ENCODE results near the gene SLC10A6.

The SLC10A6 gene, protein sequence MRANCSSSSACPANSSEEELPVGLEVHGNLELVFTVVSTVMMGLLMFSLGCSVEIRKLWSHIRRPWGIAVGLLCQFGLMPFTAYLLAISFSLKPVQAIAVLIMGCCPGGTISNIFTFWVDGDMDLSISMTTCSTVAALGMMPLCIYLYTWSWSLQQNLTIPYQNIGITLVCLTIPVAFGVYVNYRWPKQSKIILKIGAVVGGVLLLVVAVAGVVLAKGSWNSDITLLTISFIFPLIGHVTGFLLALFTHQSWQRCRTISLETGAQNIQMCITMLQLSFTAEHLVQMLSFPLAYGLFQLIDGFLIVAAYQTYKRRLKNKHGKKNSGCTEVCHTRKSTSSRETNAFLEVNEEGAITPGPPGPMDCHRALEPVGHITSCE

DNA sequence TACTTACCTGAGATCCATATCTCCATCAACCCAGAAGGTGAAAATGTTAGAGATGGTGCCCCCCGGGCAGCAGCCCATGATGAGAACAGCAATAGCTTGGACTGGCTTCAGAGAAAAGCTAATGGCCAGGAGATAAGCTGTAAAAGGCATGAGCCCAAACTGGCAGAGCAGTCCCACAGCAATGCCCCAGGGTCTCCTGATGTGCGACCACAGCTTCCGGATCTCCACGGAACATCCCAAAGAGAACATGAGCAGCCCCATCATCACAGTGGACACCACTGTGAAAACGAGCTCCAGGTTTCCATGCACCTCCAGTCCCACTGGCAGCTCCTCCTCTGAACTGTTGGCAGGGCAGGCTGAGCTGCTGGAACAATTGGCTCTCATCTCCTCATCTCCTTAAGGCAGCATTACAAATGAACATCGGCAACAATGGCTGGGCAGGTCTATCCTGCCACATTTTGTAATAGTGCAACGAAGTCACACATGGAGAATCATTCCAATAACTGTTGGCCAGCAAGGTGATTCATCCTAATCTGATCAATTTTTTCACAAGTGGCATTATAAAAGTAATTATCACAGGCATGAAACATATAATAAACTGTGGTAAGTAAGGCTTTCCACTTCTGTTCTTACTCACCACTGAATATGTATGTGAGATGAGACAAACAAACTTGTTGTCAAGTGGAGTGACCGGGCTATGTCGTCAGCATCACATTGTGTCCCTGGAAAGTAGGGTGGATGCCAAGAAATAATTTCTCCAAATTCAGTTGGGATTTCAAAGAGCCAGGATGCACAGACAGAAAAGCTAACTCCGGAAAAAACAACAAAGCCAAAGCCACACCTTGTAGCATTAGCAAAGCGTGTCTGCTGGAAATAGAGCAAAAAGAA, at the start of gene SLC10A6:
SLC10A6 (minus strand) TSS at position 653 of the 888 bp plus-strand sequence; CDS start at position 384, 269 bp downstream.
- Mint-ChIP-seq H3K4me1 (peaks cover 5% of the 10 kb centered on the region), H3K4me3 (no peak within 1 kb of the TSS), H3K27ac (no peak within 1 kb of the TSS), H3K27me3 (ENCODE audit: low read depth) (no peaks in the 10 kb centered on the region), H3K36me3 (ENCODE audit: low read depth) (no peaks in the 10 kb centered on the region), H3K9me3 (no peaks in the 10 kb centered on the region)
- TF ChIP-seq, protein P1, sequence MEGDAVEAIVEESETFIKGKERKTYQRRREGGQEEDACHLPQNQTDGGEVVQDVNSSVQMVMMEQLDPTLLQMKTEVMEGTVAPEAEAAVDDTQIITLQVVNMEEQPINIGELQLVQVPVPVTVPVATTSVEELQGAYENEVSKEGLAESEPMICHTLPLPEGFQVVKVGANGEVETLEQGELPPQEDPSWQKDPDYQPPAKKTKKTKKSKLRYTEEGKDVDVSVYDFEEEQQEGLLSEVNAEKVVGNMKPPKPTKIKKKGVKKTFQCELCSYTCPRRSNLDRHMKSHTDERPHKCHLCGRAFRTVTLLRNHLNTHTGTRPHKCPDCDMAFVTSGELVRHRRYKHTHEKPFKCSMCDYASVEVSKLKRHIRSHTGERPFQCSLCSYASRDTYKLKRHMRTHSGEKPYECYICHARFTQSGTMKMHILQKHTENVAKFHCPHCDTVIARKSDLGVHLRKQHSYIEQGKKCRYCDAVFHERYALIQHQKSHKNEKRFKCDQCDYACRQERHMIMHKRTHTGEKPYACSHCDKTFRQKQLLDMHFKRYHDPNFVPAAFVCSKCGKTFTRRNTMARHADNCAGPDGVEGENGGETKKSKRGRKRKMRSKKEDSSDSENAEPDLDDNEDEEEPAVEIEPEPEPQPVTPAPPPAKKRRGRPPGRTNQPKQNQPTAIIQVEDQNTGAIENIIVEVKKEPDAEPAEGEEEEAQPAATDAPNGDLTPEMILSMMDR (IDR thresholded peaks at IDR 0.05; ENCODE audit: unreplicated experiment in 3 of 3) = no peak

DNA sequence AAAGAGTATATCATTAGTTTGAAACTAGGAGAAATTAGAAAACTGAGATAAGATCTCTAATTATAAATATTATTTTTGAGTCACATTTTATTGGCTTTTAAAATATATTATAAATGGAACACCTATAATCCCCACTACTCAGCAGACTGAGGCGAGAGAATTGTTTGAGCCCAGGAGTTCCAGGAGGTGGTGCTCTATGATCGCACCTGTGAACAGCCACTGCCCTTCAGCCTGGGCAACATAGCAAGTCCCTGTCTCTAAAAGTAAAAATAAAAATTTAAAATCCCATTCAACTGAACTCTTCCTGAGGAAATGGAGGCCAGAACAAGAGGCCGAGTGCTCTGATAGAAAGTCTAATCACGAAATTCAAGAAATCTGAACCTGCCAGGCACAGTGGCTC, 49.4 kb upstream of the SLC10A6 start:
- TF ChIP-seq, protein P1 (IDR thresholded peaks at IDR 0.05; ENCODE audit: unreplicated experiment in 3 of 3) = peak in 1 of 3 experiments; percentile 37
- no peaks in the 10 kb centered on the region for H3K27me3 Mint-ChIP-seq (ENCODE audit: low read depth)
- no peaks in the 10 kb centered on the region for H3K4me1 Mint-ChIP-seq
- no peak overlapping the region for H3K4me3 Mint-ChIP-seq
- no peaks in the 10 kb centered on the region for H3K9me3 Mint-ChIP-seq
- H3K27ac Mint-ChIP-seq = no peak overlapping the region
- no peaks in the 10 kb centered on the region for H3K36me3 Mint-ChIP-seq (ENCODE audit: low read depth)

DNA sequence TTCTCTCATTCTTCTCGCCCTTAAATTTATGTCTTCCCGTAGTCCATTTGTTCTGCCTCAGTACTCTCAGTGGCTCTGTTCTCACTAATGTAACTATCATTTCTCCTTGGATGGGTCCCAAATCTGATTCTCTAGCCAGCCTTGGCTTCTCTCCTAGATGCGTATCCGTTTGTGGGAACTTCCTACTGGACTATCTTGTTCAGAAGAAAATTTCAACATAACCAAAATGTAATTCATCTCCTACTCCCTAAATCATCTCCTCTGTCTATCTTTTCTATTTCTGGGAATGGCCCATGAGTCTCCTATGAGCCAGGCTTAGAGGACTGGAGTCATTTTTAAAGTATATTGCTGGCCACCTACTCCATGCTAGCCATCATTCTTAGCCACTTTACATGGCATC, 47.4 kb upstream of the SLC10A6 start:
- H3K4me1 Mint-ChIP-seq = peaks cover 6% of the 10 kb centered on the region
- no peak overlapping the region for H3K27ac Mint-ChIP-seq
- TF ChIP-seq, protein P1 (IDR thresholded peaks at IDR 0.05; ENCODE audit: unreplicated experiment in 3 of 3) = no peak
- H3K27me3 Mint-ChIP-seq (ENCODE audit: low read depth) = no peaks in the 10 kb centered on the region
- no peak overlapping the region for H3K4me3 Mint-ChIP-seq
- no peaks in the 10 kb centered on the region for H3K9me3 Mint-ChIP-seq
- H3K36me3 Mint-ChIP-seq (ENCODE audit: low read depth) = no peaks in the 10 kb centered on the region

DNA sequence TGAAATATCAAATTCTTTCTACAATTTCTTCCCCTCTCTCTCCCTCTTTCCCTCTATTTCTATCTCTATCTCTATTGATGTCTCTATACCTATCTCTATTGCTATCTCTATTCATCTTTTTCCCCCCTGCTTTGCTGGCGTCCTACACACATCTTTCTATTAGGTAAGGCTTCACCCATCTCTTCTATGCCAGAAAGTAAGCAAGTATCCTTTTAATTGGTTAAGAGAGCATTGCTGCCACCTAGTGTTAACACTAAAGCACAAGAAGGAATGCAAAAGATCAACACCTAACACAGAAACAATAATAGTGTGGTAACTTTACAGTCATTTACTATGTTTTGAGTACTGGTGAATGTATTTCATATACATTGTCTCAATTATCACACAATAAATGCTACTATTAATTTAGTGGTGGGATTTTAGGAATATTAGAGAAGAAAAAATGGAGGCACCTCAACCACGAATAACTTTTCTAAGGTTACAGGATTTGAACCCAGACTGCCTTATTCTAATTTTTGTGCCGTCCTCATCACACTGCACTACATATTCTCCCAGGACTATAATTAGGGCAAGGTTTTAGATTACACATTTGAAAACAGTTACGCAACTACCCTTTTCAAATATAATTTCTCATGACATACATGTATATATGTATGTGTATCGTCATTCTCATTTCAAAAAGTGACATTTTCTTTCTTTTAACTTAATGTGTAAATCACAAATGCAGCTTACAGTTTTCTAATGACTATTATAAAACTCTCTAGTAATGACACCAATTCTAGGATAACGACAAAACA, 46.7 kb upstream of the SLC10A6 start:
- no peak overlapping the region for H3K27ac Mint-ChIP-seq
- TF ChIP-seq, protein P1 (IDR thresholded peaks at IDR 0.05; ENCODE audit: unreplicated experiment in 3 of 3) = peak; percentile 76 to 84 (median 80)
- no peak overlapping the region for H3K4me3 Mint-ChIP-seq
- no peaks in the 10 kb centered on the region for H3K27me3 Mint-ChIP-seq (ENCODE audit: low read depth)
- H3K9me3 Mint-ChIP-seq = no peaks in the 10 kb centered on the region
- peaks cover 6% of the 10 kb centered on the region for H3K4me1 Mint-ChIP-seq
- no peaks in the 10 kb centered on the region for H3K36me3 Mint-ChIP-seq (ENCODE audit: low read depth)

DNA sequence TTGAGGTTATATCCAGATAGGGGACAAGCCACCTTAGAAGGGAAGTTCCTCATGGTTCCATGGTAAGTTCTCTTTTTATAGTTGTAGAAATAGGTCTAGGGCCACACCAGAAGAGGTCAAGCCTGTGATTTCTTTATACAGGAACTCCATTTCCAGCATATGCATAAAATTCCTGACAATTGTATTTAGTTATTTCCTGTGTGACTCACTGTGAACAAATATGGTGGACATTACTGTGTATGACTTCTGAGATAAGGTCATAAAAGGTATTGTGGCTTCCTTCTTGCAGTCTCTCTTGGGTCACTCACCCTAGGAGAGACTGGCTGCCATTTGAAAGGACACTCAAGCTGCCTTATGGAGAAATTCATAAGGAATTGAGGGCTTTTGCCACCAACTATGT, 45.3 kb upstream of the SLC10A6 start:
- H3K36me3 Mint-ChIP-seq (ENCODE audit: low read depth) = no peaks in the 10 kb centered on the region
- H3K27ac Mint-ChIP-seq = no peak overlapping the region
- peak overlapping the region in 1 of 3 experiments; percentile 44 for H3K4me3 Mint-ChIP-seq
- peaks cover 6% of the 10 kb centered on the region for H3K4me1 Mint-ChIP-seq
- peaks cover 5% of the 10 kb centered on the region for H3K27me3 Mint-ChIP-seq (ENCODE audit: low read depth)
- no peaks in the 10 kb centered on the region for H3K9me3 Mint-ChIP-seq
- TF ChIP-seq, protein P1 (IDR thresholded peaks at IDR 0.05; ENCODE audit: unreplicated experiment in 3 of 3) = no peak

Data from nephron (organoid).